ENCODE results near the gene HMOX1.

HMOX1 gene

GRCh38 chr22:35439365-35439717 is 58.4 kb downstream of the HMOX1 start:
- peaks cover 2% of the 10 kb centered on the region; the same call in 1 of the 2 replicates for H3K36me3 ChIP-seq (ENCODE audit: insufficient read depth, low read length)
- H4K20me1 ChIP-seq (ENCODE audit: insufficient read depth, low read length, poor library complexity, severe bottlenecking), result no peaks in the 10 kb centered on the region
- no peaks in the 10 kb centered on the region for H3K79me2 ChIP-seq (ENCODE audit: insufficient read depth, low read length)
- H3K9me2 ChIP-seq (replicated peaks; ENCODE audit: low read depth, low read length), result no peaks in the 10 kb centered on the region
- no peak overlapping the region for H3K4me2 ChIP-seq (ENCODE audit: low read depth, low read length, poor library complexity, severe bottlenecking)
- H3K27me3 ChIP-seq (ENCODE audit: insufficient read depth, low read length, poor library complexity, severe bottlenecking), result no peaks in the 10 kb centered on the region
- no peaks in the 10 kb centered on the region for H3F3A ChIP-seq (ENCODE audit: low read depth)
- no peak overlapping the region for H3K9ac ChIP-seq (ENCODE audit: low read depth, low read length, poor library complexity, severe bottlenecking)
- TF ChIP-seq EZH2phosphoT487 (IDR thresholded peaks at IDR 0.05; ENCODE audit: borderline replicate concordance), result no peak
- TF ChIP-seq, protein P1, sequence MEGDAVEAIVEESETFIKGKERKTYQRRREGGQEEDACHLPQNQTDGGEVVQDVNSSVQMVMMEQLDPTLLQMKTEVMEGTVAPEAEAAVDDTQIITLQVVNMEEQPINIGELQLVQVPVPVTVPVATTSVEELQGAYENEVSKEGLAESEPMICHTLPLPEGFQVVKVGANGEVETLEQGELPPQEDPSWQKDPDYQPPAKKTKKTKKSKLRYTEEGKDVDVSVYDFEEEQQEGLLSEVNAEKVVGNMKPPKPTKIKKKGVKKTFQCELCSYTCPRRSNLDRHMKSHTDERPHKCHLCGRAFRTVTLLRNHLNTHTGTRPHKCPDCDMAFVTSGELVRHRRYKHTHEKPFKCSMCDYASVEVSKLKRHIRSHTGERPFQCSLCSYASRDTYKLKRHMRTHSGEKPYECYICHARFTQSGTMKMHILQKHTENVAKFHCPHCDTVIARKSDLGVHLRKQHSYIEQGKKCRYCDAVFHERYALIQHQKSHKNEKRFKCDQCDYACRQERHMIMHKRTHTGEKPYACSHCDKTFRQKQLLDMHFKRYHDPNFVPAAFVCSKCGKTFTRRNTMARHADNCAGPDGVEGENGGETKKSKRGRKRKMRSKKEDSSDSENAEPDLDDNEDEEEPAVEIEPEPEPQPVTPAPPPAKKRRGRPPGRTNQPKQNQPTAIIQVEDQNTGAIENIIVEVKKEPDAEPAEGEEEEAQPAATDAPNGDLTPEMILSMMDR (conservative IDR thresholded peaks at IDR 0.05; ENCODE audit: low read length), result no peak
- no peak overlapping the region for H3K4me3 ChIP-seq (ENCODE audit: low read length, poor library complexity, severe bottlenecking)
- no peak overlapping the region for H2AFZ ChIP-seq (ENCODE audit: low read length)
- no peaks in the 10 kb centered on the region for H3K9me3 ChIP-seq (ENCODE audit: insufficient read depth, low read depth, low read length)
- H3K4me1 ChIP-seq (ENCODE audit: insufficient read depth, low read length, poor library complexity, severe bottlenecking), result peaks cover 8% of the 10 kb centered on the region

GRCh38 chr22:35440129-35440528 is 59.2 kb downstream of the HMOX1 start:
- no peak overlapping the region for H3K4me2 ChIP-seq (ENCODE audit: low read depth, low read length, poor library complexity, severe bottlenecking)
- H3K9ac ChIP-seq (ENCODE audit: low read depth, low read length, poor library complexity, severe bottlenecking), result no peak overlapping the region
- H3K9me3 ChIP-seq (ENCODE audit: insufficient read depth, low read depth, low read length), result no peaks in the 10 kb centered on the region
- no peaks in the 10 kb centered on the region for H4K20me1 ChIP-seq (ENCODE audit: insufficient read depth, low read length, poor library complexity, severe bottlenecking)
- no peaks in the 10 kb centered on the region for H3K9me2 ChIP-seq (replicated peaks; ENCODE audit: low read depth, low read length)
- H3K4me1 ChIP-seq (ENCODE audit: insufficient read depth, low read length, poor library complexity, severe bottlenecking), result peaks cover 9% of the 10 kb centered on the region
- H2AFZ ChIP-seq (ENCODE audit: low read length), result no peak overlapping the region
- H3K27me3 ChIP-seq (ENCODE audit: insufficient read depth, low read length, poor library complexity, severe bottlenecking), result no peaks in the 10 kb centered on the region
- H3F3A ChIP-seq (ENCODE audit: low read depth), result no peaks in the 10 kb centered on the region
- H3K4me3 ChIP-seq (ENCODE audit: low read length, poor library complexity, severe bottlenecking), result no peak overlapping the region
- no peaks in the 10 kb centered on the region for H3K79me2 ChIP-seq (ENCODE audit: insufficient read depth, low read length)
- H3K36me3 ChIP-seq (ENCODE audit: insufficient read depth, low read length), result no peaks in the 10 kb centered on the region
- TF ChIP-seq, protein P1 (conservative IDR thresholded peaks at IDR 0.05; ENCODE audit: low read length), result no peak
- no peak for TF ChIP-seq EZH2phosphoT487 (IDR thresholded peaks at IDR 0.05; ENCODE audit: borderline replicate concordance)

DNA sequence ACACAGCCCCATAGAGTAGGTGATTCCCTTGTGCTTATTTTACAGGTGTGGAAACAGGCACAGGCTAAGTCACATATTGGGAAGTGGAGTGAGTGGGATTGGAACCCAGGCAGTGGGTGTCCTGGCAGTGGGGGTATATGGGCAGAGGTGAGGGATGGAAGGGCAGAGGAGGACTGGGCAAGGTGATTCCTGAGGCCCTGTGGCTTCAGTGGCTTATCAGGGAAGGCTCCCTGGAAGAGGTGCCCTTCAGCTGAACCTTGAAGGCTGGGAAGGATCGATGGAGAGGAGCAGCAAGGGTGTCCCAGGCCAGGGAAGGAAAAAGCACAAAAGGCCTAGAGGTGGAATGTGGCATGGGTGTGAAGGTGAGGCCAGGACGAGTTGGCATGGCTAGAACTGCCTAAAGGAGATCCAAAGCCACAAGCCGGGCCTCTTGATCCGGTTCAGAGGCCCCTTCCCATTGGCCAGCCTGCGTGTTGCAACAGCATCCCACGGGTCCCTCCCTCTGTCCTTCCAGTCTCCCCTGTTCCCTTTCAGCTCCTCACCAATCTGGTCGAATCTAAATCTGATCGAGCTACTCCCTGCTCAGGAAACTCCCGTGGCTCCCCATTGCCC is 60.7 kb downstream of the HMOX1 start:
- Histone ChIP-seq H3K9me3 (ENCODE audit: insufficient read depth, low read depth, low read length) (no peaks in the 10 kb centered on the region), H2AFZ (ENCODE audit: low read length) (no peak overlapping the region), H4K20me1 (ENCODE audit: insufficient read depth, low read length, poor library complexity, severe bottlenecking) (no peaks in the 10 kb centered on the region), H3K79me2 (ENCODE audit: insufficient read depth, low read length) (no peaks in the 10 kb centered on the region), H3K9ac (ENCODE audit: low read depth, low read length, poor library complexity, severe bottlenecking) (no peak overlapping the region), H3K36me3 (ENCODE audit: insufficient read depth, low read length) (no peaks in the 10 kb centered on the region; the same call in 1 of the 2 replicates), H3K4me3 (ENCODE audit: low read length, poor library complexity, severe bottlenecking) (no peak overlapping the region), H3K9me2 (replicated peaks; ENCODE audit: low read depth, low read length) (no peaks in the 10 kb centered on the region), H3K4me2 (ENCODE audit: low read depth, low read length, poor library complexity, severe bottlenecking) (no peak overlapping the region), H3K27me3 (ENCODE audit: insufficient read depth, low read length, poor library complexity, severe bottlenecking) (no peaks in the 10 kb centered on the region), H3F3A (ENCODE audit: low read depth) (no peaks in the 10 kb centered on the region), H3K4me1 (ENCODE audit: insufficient read depth, low read length, poor library complexity, severe bottlenecking) (peaks cover 9% of the 10 kb centered on the region)
- TF ChIP-seq, protein P1 (conservative IDR thresholded peaks at IDR 0.05; ENCODE audit: low read length), result no peak
- no peak for TF ChIP-seq EZH2phosphoT487 (IDR thresholded peaks at IDR 0.05; ENCODE audit: borderline replicate concordance)

Measured in Loucy (cell line).